Nephron (organoid): ENCODE measurements around the gene PGC.

Experiments used
- H3K27ac Mint-ChIP-seq, 3 experiments: 2 replicates each; pipeline ENCODE4 v1.8.0; 2020; ENCODE audit warnings: mixed read lengths in 3 of 3, mild to moderate bottlenecking in 2 of 3, moderate library complexity in 1 of 3
- H3K27me3 Mint-ChIP-seq: 2 replicates; pipeline ENCODE4 v1.8.0; 2021; ENCODE audit warnings: low read depth, mild to moderate bottlenecking, moderate library complexity, mixed read lengths
- H3K36me3 Mint-ChIP-seq: 2 replicates; pipeline ENCODE4 v1.8.0; 2020; ENCODE audit warnings: low read depth, mixed read lengths
- H3K4me1 Mint-ChIP-seq: 2 replicates; pipeline ENCODE4 v1.8.0; 2020; ENCODE audit warnings: mixed read lengths
- H3K4me3 Mint-ChIP-seq, 3 experiments: 2 replicates each; pipeline ENCODE4 v1.8.0; 2020; ENCODE audit warnings: mild to moderate bottlenecking in 3 of 3, mixed read lengths in 3 of 3, moderate library complexity in 2 of 3
- H3K9me3 Mint-ChIP-seq: 2 replicates; pipeline ENCODE4 v1.8.0; 2020; ENCODE audit warnings: mixed read lengths
- TF ChIP-seq, protein P1 (sequence below), 3 experiments: fragments of 200-600 bp; sonication (generic); IDR thresholded peaks; one replicate each; pipeline ENCODE4 v1.5.0; 2021; ENCODE audit warnings: antibody characterized with exemption in 3 of 3; ENCODE audit not compliant: unreplicated experiment in 3 of 3

PGC gene

GRCh38 chr6:41712651-41713103 is 34.5 kb downstream of the PGC start:
- TF ChIP-seq, protein P1, sequence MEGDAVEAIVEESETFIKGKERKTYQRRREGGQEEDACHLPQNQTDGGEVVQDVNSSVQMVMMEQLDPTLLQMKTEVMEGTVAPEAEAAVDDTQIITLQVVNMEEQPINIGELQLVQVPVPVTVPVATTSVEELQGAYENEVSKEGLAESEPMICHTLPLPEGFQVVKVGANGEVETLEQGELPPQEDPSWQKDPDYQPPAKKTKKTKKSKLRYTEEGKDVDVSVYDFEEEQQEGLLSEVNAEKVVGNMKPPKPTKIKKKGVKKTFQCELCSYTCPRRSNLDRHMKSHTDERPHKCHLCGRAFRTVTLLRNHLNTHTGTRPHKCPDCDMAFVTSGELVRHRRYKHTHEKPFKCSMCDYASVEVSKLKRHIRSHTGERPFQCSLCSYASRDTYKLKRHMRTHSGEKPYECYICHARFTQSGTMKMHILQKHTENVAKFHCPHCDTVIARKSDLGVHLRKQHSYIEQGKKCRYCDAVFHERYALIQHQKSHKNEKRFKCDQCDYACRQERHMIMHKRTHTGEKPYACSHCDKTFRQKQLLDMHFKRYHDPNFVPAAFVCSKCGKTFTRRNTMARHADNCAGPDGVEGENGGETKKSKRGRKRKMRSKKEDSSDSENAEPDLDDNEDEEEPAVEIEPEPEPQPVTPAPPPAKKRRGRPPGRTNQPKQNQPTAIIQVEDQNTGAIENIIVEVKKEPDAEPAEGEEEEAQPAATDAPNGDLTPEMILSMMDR (IDR thresholded peaks at IDR 0.05; ENCODE audit: unreplicated experiment in 3 of 3), result no peak
- Mint-ChIP-seq H3K4me1 (peaks cover 28% of the 10 kb centered on the region), H3K9me3 (no peaks in the 10 kb centered on the region), H3K36me3 (no peaks in the 10 kb centered on the region), H3K27ac (no peak overlapping the region), H3K27me3 (peaks cover 4% of the 10 kb centered on the region), H3K4me3 (no peak overlapping the region)

- TF ChIP-seq, protein P1 (IDR thresholded peaks at IDR 0.05; ENCODE audit: unreplicated experiment in 3 of 3), result no peak
- Mint-ChIP-seq H3K4me3 (no peak overlapping the region), H3K27me3 (peaks cover 4% of the 10 kb centered on the region), H3K9me3 (no peaks in the 10 kb centered on the region), H3K36me3 (no peaks in the 10 kb centered on the region), H3K27ac (no peak overlapping the region), H3K4me1 (peaks cover 22% of the 10 kb centered on the region)
These were observed 35.7 kb downstream of the PGC start for GRCh38 chr6:41711323-41712038.

- Mint-ChIP-seq H3K36me3 (no peaks in the 10 kb centered on the region), H3K27ac (no peak overlapping the region), H3K27me3 (peaks cover 4% of the 10 kb centered on the region), H3K4me3 (no peak overlapping the region), H3K4me1 (peaks cover 19% of the 10 kb centered on the region), H3K9me3 (no peaks in the 10 kb centered on the region)
- TF ChIP-seq, protein P1 (IDR thresholded peaks at IDR 0.05; ENCODE audit: unreplicated experiment in 3 of 3), result no peak
These were observed 37.8 kb downstream of the PGC start for GRCh38 chr6:41709375-41709774.

DNA sequence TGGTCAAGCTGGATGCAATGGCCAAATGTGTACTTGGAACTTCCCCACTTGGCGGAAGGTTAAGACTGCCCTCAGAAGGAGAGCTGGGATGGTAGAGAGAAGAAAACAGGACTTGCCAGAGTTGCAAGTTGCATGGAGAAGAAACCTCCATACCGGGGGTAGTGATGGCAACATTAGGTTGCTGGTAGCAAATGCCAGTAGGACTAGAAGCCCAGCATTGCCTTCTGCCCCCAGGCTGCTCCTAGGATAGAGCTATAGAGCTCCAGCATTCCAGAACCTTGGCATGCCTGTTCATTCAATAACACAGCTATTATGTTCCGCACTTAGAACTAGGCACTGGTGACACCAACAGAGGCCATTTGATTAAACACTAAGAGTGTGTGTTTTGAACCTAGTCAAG is 38.3 kb downstream of the PGC start:
- H3K4me1 Mint-ChIP-seq, result peaks cover 19% of the 10 kb centered on the region

GRCh38 chr6:41707565-41708200 is 39.5 kb downstream of the PGC start:
- TF ChIP-seq, protein P1 (IDR thresholded peaks at IDR 0.05; ENCODE audit: unreplicated experiment in 3 of 3), result no peak

More for the DNA sequence above, 38.3 kb downstream of the PGC start:
- TF ChIP-seq, protein P1 (IDR thresholded peaks at IDR 0.05; ENCODE audit: unreplicated experiment in 3 of 3), result no peak
- Mint-ChIP-seq H3K36me3 (no peaks in the 10 kb centered on the region), H3K27ac (no peak overlapping the region), H3K27me3 (peaks cover 4% of the 10 kb centered on the region), H3K9me3 (no peaks in the 10 kb centered on the region), H3K4me3 (no peak overlapping the region)

More at GRCh38 chr6:41707565-41708200, 39.5 kb downstream of the PGC start:
- Mint-ChIP-seq H3K27me3 (peaks cover 4% of the 10 kb centered on the region), H3K36me3 (no peaks in the 10 kb centered on the region), H3K4me3 (no peak overlapping the region), H3K9me3 (no peaks in the 10 kb centered on the region), H3K4me1 (peaks cover 19% of the 10 kb centered on the region), H3K27ac (no peak overlapping the region)
